GM06990 (cell line): ENCODE measurements around the gene RXFP3.

Experiments
- DNase-seq: peaks from one replicate; pipeline ENCODE4 v3.0.0-alpha.2; 2011; ENCODE audit not compliant: insufficient read length; ENCODE audit errors: extremely low read depth
- H3K27me3 ChIP-seq: replicated peaks from 2 replicates; pipeline ENCODE4 v1.6.0; 2011; ENCODE audit warnings: low read length; ENCODE audit not compliant: control insufficient read depth, insufficient read depth
- H3K36me3 ChIP-seq: 2 replicates; pipeline ENCODE4 v1.5.1; 2011; ENCODE audit warnings: low read length; ENCODE audit not compliant: control insufficient read depth, insufficient read depth
- H3K4me3 ChIP-seq: replicated peaks from 2 replicates; pipeline ENCODE4 v1.5.1; 2011; ENCODE audit warnings: low read depth, mild to moderate bottlenecking, control low read depth, low read length
- CTCF ChIP-seq: IDR thresholded peaks from 2 replicates; pipeline ENCODE4 v1.5.1; 2011; ENCODE audit warnings: low read length, control low read depth, mild to moderate bottlenecking, inconsistent platforms; ENCODE audit not compliant: insufficient read depth, poor library complexity, severe bottlenecking

The RXFP3 gene

GRCh38 chr5:33929925-33930690 lies 6.1 kb upstream of the RXFP3 start:
- TF ChIP-seq CTCF = no peak
- Histone ChIP-seq H3K4me3 (no peak overlapping the region), H3K27me3 (no peaks in the 10 kb centered on the region), H3K36me3 (no peaks in the 10 kb centered on the region)
- DNase-seq = peak; percentile 23

GRCh38 chr5:33931136-33931535 lies 5.0 kb upstream of the RXFP3 start:
- no peak for TF ChIP-seq CTCF
- DNase-seq = no peak
- Histone ChIP-seq H3K4me3 (no peak overlapping the region), H3K27me3 (no peaks in the 10 kb centered on the region), H3K36me3 (no peaks in the 10 kb centered on the region)

- TF ChIP-seq CTCF = no peak
- DNase-seq = peak; percentile 83
- no peak overlapping the region for H3K4me3 ChIP-seq
- no peaks in the 10 kb centered on the region for H3K27me3 ChIP-seq
- no peaks in the 10 kb centered on the region for H3K36me3 ChIP-seq
These were observed 2.4 kb upstream of the RXFP3 start for GRCh38 chr5:33933723-33934169.

GRCh38 chr5:33934176-33934575 lies 2.0 kb upstream of the RXFP3 start:
- DNase-seq = no peak
- no peak for TF ChIP-seq CTCF
- H3K36me3 ChIP-seq = no peaks in the 10 kb centered on the region
- no peak overlapping the region for H3K4me3 ChIP-seq
- no peaks in the 10 kb centered on the region for H3K27me3 ChIP-seq

GRCh38 chr5:33936004-33936380 lies 194 bp upstream of the RXFP3 start:
- peak overlapping the region; percentile 43 for H3K4me3 ChIP-seq
- no peaks in the 10 kb centered on the region for H3K27me3 ChIP-seq
- no peaks in the 10 kb centered on the region for H3K36me3 ChIP-seq
- peak; percentile 72 for DNase-seq
- no peak for TF ChIP-seq CTCF
